Right lobe of liver (tissue), 4 donors: ENCODE measurements around the gene COX4I2.

Experiments used
- POLR2A ChIP-seq: fragments of 450-650 bp; IDR thresholded peaks from one replicate; pipeline ENCODE4 v1.6.1; 2017; ENCODE audit warnings: antibody characterized with exemption, mild to moderate bottlenecking
- TF ChIP-seq, protein P1 (sequence below), 4 donors: fragments of 200-600 bp in 3 of 4; fragments of 450-650 bp in 1 of 4; IDR thresholded peaks; one replicate each; pipeline versions ENCODE4 v1.5.1 to v1.8.0; 2016 to 2022; ENCODE audit warnings: antibody characterized with exemption in 4 of 4, mild to moderate bottlenecking in 2 of 4
- donor health status: DM: no; HTN: no; CAD: no.
- donor health status: DM: no; HTN: no; CAD: no.
- donor health status: DM: no; HTN: yes; CAD: no.

DNA sequence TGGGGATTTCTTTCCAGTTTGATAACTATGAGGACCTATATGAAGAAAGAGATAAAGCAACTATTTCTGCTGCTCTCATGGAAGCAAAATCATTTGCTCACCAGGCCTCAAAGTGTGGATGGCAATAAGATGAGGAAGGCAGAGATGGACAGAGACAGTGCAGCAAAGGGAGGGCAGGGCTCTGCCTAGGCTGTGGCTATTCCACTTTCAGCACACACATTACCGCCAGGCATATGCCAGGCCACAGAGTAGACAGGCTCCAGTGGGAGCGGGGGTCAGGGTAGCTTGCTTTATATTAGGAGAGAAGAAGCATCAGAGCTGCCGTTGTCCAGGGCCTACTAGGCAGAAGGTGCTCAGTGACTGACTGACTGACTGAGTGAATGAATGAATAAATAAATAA is 44.1 kb downstream of the COX4I2 start:
- no peak for TF ChIP-seq POLR2A
- TF ChIP-seq, protein P1, sequence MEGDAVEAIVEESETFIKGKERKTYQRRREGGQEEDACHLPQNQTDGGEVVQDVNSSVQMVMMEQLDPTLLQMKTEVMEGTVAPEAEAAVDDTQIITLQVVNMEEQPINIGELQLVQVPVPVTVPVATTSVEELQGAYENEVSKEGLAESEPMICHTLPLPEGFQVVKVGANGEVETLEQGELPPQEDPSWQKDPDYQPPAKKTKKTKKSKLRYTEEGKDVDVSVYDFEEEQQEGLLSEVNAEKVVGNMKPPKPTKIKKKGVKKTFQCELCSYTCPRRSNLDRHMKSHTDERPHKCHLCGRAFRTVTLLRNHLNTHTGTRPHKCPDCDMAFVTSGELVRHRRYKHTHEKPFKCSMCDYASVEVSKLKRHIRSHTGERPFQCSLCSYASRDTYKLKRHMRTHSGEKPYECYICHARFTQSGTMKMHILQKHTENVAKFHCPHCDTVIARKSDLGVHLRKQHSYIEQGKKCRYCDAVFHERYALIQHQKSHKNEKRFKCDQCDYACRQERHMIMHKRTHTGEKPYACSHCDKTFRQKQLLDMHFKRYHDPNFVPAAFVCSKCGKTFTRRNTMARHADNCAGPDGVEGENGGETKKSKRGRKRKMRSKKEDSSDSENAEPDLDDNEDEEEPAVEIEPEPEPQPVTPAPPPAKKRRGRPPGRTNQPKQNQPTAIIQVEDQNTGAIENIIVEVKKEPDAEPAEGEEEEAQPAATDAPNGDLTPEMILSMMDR (IDR thresholded peaks at IDR 0.05), result no peak
